Astrocyte (in vitro differentiated cells and primary cell): ENCODE data around the gene CARM1. TPM values are rescaled to one million over a fixed set of nuclear protein-coding genes. Genes with fewer than 3 reads are reported as not detected.

Source experiments
- DNase-seq: peaks from one replicate; pipeline ENCODE4 v3.0.0-alpha.2; 2010; ENCODE audit warnings: low read depth
- FAIRE-seq: peaks from 2 replicates; lab custom pipeline; 2011; peaks lifted over from hg19 to GRCh38; lab: Jason Lieb, UNC
- H2AFZ ChIP-seq: 2 replicates; pipeline ENCODE4 v1.6.0; 2012; ENCODE audit warnings: low read depth, low read length, inconsistent platforms
- H3K27ac ChIP-seq: 2 replicates; pipeline ENCODE4 v1.5.1; 2011; ENCODE audit warnings: low read depth, low read length, inconsistent platforms
- H3K27me3 ChIP-seq: 2 replicates; pipeline ENCODE4 v1.6.0; 2011; ENCODE audit warnings: low read length, inconsistent platforms; ENCODE audit not compliant: insufficient read depth
- H3K36me3 ChIP-seq: 2 replicates; pipeline ENCODE4 v1.5.1; 2011; ENCODE audit warnings: low read length, inconsistent platforms; ENCODE audit not compliant: insufficient read depth
- H3K4me1 ChIP-seq: 2 replicates; pipeline ENCODE4 v1.5.1; 2011; ENCODE audit warnings: low read length, inconsistent platforms; ENCODE audit not compliant: insufficient read depth
- H3K4me2 ChIP-seq: 2 replicates; pipeline ENCODE4 v1.6.0; 2012; ENCODE audit warnings: low read length, inconsistent platforms
- H3K4me3 ChIP-seq: 2 replicates; pipeline ENCODE4 v1.5.1; 2011; ENCODE audit warnings: low read depth, mild to moderate bottlenecking, low read length, inconsistent platforms; ENCODE audit not compliant: insufficient read depth
- H3K79me2 ChIP-seq: 2 replicates; pipeline ENCODE4 v1.6.0; 2012; ENCODE audit warnings: mild to moderate bottlenecking, low read length, inconsistent platforms; ENCODE audit not compliant: insufficient read depth
- H3K9ac ChIP-seq: 2 replicates; pipeline ENCODE4 v1.6.0; 2012; ENCODE audit warnings: mild to moderate bottlenecking, low read length, inconsistent platforms
- H3K9me3 ChIP-seq: 2 replicates; pipeline ENCODE4 v1.5.1; 2012; ENCODE audit warnings: low read depth, mild to moderate bottlenecking, low read length, inconsistent platforms; ENCODE audit not compliant: insufficient read depth
- H4K20me1 ChIP-seq: 2 replicates; pipeline ENCODE4 v1.6.0; 2012; ENCODE audit warnings: low read length, inconsistent platforms; ENCODE audit not compliant: insufficient read depth
- H3K27ac Mint-ChIP-seq: one replicate; pipeline ENCODE4 v1.8.0; 2021; ENCODE audit warnings: mild to moderate bottlenecking, mixed read lengths; ENCODE audit not compliant: unreplicated experiment
- H3K27me3 Mint-ChIP-seq: one replicate; pipeline ENCODE4 v1.8.0; 2021; ENCODE audit warnings: low read depth, mixed read lengths; ENCODE audit not compliant: unreplicated experiment
- H3K36me3 Mint-ChIP-seq: one replicate; pipeline ENCODE4 v1.8.0; 2021; ENCODE audit warnings: low read depth, mixed read lengths; ENCODE audit not compliant: unreplicated experiment
- H3K4me1 Mint-ChIP-seq: one replicate; pipeline ENCODE4 v1.8.0; 2021; ENCODE audit warnings: low read depth, mixed read lengths; ENCODE audit not compliant: unreplicated experiment
- H3K4me3 Mint-ChIP-seq: one replicate; pipeline ENCODE4 v1.8.0; 2021; ENCODE audit warnings: mild to moderate bottlenecking, moderate library complexity, mixed read lengths; ENCODE audit not compliant: unreplicated experiment
- H3K9me3 Mint-ChIP-seq: one replicate; pipeline ENCODE4 v1.8.0; 2021; ENCODE audit warnings: mild to moderate bottlenecking, mixed read lengths; ENCODE audit not compliant: unreplicated experiment
- EZH2 ChIP-seq: IDR thresholded peaks from 2 replicates; pipeline ENCODE4 v1.6.1; 2012; ENCODE audit warnings: mild to moderate bottlenecking, low read length, inconsistent platforms; ENCODE audit not compliant: insufficient read depth
- total RNA-seq: library from RNA; stranded (reverse); gene quantifications from 2 replicates; pipeline ENCODE4 v1.2.1, GENCODE V29; 2021
- TF ChIP-seq, protein P1 (sequence below): IDR thresholded peaks from 2 replicates; pipeline ENCODE4 v1.5.1; 2011; ENCODE audit warnings: low read depth, mild to moderate bottlenecking, inconsistent platforms, low read length, moderate library complexity; ENCODE audit not compliant: insufficient read depth

CARM1 gene
- total RNA-seq, 1 donor from 2014 or later = 62.6 TPM

DNA sequence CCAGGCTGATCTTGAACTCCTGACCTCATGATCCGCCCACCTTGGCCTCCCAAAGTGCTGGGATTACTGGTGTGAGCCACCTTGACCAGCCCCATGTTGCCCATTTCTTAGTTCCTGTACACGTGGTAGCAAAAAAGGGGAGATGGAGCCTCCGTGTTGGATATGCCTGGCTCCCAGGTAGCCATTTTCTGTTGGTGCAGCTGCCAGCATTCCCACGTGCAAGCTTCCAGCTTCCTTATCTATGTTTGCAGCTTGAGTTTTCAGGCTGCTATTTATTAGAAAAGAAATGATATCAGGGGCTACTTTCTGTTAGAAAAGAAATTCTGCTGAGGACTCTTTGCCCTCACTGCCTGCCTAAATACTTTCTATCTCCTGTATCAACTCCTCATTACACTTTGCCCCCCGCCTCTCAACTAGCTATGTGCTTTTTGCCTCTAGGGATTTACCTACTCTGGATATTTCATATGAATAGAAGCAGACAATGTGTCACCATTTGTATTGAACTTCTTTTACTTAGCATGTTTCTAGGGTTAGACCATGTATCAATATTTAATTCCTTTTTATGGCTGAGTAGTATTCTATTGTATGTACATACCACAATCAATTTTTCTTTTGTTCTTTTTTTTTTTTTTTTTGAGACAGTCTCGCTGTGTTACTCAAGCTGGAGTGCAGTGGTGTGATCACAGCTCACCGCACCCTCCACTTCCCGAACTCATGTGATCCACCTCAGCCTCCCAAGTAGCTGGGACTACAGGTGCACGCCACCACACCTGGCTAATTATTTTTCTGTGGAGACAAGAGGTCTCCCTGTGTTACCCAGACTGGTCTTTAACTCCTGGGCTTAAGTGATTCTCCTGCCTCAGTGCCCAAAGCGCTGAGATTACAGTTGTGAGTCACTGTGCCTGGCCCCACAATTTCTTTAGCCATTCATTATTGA lies 32.0 kb upstream of the CARM1 start:
- FAIRE-seq = no peak
- no peak for DNase-seq
- H3K36me3 ChIP-seq = no peaks in the 10 kb centered on the region
- H3K27me3 Mint-ChIP-seq = peaks cover 3% of the 10 kb centered on the region
- peaks cover 5% of the 10 kb centered on the region for H3K79me2 ChIP-seq
- peaks cover 8% of the 10 kb centered on the region for H3K9me3 ChIP-seq
- H4K20me1 ChIP-seq = peaks cover 6% of the 10 kb centered on the region
- H3K36me3 Mint-ChIP-seq = peaks cover 2% of the 10 kb centered on the region
- no peak overlapping the region for H3K4me3 Mint-ChIP-seq
- H3K27ac ChIP-seq = no peak overlapping the region
- peaks cover 3% of the 10 kb centered on the region for H3K4me1 Mint-ChIP-seq
- peaks cover 15% of the 10 kb centered on the region for H3K4me1 ChIP-seq
- no peak overlapping the region for H2AFZ ChIP-seq
- no peak overlapping the region for H3K4me2 ChIP-seq
- no peak overlapping the region for H3K27ac Mint-ChIP-seq
- no peak overlapping the region for H3K9ac ChIP-seq
- peaks cover 9% of the 10 kb centered on the region for H3K9me3 Mint-ChIP-seq
- TF ChIP-seq, protein P1, sequence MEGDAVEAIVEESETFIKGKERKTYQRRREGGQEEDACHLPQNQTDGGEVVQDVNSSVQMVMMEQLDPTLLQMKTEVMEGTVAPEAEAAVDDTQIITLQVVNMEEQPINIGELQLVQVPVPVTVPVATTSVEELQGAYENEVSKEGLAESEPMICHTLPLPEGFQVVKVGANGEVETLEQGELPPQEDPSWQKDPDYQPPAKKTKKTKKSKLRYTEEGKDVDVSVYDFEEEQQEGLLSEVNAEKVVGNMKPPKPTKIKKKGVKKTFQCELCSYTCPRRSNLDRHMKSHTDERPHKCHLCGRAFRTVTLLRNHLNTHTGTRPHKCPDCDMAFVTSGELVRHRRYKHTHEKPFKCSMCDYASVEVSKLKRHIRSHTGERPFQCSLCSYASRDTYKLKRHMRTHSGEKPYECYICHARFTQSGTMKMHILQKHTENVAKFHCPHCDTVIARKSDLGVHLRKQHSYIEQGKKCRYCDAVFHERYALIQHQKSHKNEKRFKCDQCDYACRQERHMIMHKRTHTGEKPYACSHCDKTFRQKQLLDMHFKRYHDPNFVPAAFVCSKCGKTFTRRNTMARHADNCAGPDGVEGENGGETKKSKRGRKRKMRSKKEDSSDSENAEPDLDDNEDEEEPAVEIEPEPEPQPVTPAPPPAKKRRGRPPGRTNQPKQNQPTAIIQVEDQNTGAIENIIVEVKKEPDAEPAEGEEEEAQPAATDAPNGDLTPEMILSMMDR = no peak
- no peak for TF ChIP-seq EZH2
- no peak overlapping the region for H3K4me3 ChIP-seq
- H3K27me3 ChIP-seq = no peaks in the 10 kb centered on the region

GRCh38 chr19:10842788-10843187 lies 28.6 kb upstream of the CARM1 start:
- H3K36me3 ChIP-seq = no peaks in the 10 kb centered on the region
- TF ChIP-seq EZH2 = no peak
- TF ChIP-seq, protein P1 = no peak
- FAIRE-seq = no peak
- no peak overlapping the region for H2AFZ ChIP-seq
- H3K4me1 ChIP-seq = no peaks in the 10 kb centered on the region
- no peaks in the 10 kb centered on the region for H3K79me2 ChIP-seq
- H3K9me3 ChIP-seq = no peaks in the 10 kb centered on the region
- peaks cover 7% of the 10 kb centered on the region for H3K27me3 Mint-ChIP-seq
- no peak overlapping the region for H3K4me3 ChIP-seq
- H3K4me1 Mint-ChIP-seq = no peaks in the 10 kb centered on the region
- no peak overlapping the region for H3K4me2 ChIP-seq
- H3K27ac Mint-ChIP-seq = no peak overlapping the region
- peaks cover 3% of the 10 kb centered on the region for H3K27me3 ChIP-seq
- H3K9ac ChIP-seq = no peak overlapping the region
- H4K20me1 ChIP-seq = no peaks in the 10 kb centered on the region
- H3K27ac ChIP-seq = no peak overlapping the region
- peaks cover 18% of the 10 kb centered on the region for H3K9me3 Mint-ChIP-seq
- no peak for DNase-seq
- H3K4me3 Mint-ChIP-seq = no peak overlapping the region
- no peaks in the 10 kb centered on the region for H3K36me3 Mint-ChIP-seq
